Breast epithelium (tissue), 3 donors: ENCODE results near the gene IRAK3.

Experiments used
- POLR2AphosphoS5 ChIP-seq, 3 donors: sonication (generic); formaldehyde crosslinking; IDR thresholded peaks; one replicate each; pipeline ENCODE4 v1.6.1; 2017; ENCODE audit warnings: antibody characterized with exemption in 3 of 3
- TF ChIP-seq, protein P1 (sequence below), 3 donors: fragments of 450-650 bp; IDR thresholded peaks; one replicate each; pipeline ENCODE4 v1.5.1; 2016 to 2017; ENCODE audit warnings: antibody characterized with exemption in 3 of 3, mild to moderate bottlenecking in 3 of 3, moderate library complexity in 3 of 3

DNA sequence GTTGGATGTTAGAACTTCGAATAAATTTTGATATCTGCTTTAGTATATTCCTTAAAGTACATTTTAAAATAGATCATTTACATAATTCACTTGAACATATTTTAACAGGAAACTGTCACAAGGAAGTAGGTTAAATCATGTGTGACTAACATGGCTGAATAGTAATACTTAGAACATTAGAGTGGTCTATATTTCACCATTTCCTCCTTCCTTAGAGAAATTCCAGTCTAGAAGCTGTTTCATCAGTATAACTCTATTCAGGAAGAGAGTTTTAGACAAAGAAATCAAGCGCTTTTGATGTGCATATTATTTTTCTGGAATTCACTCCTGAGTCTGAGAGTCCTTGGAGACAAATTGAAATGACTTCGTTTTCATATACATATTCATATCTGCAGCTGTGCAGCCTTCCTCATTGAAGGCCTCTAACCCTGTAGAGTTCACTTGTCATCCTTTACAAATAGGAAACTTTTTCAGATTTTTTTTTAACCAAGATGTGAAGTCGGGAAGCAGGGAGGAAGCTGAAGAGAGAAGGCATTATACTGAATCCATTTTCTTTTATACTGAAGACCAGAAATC is 28.4 kb downstream of the IRAK3 start:
- TF ChIP-seq, protein P1, sequence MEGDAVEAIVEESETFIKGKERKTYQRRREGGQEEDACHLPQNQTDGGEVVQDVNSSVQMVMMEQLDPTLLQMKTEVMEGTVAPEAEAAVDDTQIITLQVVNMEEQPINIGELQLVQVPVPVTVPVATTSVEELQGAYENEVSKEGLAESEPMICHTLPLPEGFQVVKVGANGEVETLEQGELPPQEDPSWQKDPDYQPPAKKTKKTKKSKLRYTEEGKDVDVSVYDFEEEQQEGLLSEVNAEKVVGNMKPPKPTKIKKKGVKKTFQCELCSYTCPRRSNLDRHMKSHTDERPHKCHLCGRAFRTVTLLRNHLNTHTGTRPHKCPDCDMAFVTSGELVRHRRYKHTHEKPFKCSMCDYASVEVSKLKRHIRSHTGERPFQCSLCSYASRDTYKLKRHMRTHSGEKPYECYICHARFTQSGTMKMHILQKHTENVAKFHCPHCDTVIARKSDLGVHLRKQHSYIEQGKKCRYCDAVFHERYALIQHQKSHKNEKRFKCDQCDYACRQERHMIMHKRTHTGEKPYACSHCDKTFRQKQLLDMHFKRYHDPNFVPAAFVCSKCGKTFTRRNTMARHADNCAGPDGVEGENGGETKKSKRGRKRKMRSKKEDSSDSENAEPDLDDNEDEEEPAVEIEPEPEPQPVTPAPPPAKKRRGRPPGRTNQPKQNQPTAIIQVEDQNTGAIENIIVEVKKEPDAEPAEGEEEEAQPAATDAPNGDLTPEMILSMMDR (IDR thresholded peaks at IDR 0.05): no peak
- no peak for TF ChIP-seq POLR2AphosphoS5 (IDR thresholded peaks at IDR 0.05)
